Smooth muscle cell of the brain vasculature (primary cell): ENCODE results near the gene MTA1.

Experiments
- DNase-seq: peaks from one replicate; pipeline ENCODE4 v3.0.0-alpha.2; 2012; ENCODE audit warnings: low read depth, low spot score

MTA1 gene

GRCh38 chr14:105476831-105477659 lies 57.4 kb downstream of the MTA1 start:
- DNase-seq: no peak

DNA sequence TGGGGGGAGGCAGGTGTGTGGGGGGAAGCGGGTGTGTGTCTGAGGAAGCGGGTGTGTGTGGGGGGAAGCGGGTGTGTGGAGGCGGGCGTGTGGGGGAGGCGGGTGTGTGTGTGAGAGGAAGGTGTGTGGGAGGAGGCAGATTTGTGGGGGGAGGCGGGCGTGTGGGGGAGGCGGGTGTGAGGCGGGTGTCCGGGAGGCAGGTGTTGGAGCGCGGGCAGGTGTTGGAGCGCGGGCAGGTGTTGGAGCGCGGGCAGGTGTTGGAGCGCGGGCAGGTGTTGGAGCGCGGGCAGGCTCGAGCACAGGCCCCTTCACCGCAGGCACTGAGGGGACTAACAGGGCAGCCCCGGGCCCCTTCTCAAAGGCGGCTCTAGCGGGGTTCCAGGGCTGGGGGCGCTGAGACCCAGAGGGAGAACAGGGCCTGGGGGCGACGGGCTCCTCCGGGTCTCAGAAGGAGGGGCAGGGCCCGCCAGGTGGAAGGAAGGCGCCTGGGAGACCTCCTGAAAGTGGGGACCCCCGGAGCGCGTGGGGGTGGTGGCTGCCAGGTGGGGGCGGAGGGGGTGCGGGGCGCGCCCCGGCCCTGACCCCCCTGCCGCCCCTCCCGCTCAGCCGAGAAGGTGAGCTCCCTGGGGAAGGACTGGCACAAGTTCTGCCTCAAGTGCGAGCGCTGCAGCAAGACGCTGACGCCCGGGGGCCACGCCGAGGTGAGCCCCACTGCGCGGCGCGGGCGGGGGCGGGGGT lies 58.2 kb downstream of the MTA1 start:
- no peak for DNase-seq

DNA sequence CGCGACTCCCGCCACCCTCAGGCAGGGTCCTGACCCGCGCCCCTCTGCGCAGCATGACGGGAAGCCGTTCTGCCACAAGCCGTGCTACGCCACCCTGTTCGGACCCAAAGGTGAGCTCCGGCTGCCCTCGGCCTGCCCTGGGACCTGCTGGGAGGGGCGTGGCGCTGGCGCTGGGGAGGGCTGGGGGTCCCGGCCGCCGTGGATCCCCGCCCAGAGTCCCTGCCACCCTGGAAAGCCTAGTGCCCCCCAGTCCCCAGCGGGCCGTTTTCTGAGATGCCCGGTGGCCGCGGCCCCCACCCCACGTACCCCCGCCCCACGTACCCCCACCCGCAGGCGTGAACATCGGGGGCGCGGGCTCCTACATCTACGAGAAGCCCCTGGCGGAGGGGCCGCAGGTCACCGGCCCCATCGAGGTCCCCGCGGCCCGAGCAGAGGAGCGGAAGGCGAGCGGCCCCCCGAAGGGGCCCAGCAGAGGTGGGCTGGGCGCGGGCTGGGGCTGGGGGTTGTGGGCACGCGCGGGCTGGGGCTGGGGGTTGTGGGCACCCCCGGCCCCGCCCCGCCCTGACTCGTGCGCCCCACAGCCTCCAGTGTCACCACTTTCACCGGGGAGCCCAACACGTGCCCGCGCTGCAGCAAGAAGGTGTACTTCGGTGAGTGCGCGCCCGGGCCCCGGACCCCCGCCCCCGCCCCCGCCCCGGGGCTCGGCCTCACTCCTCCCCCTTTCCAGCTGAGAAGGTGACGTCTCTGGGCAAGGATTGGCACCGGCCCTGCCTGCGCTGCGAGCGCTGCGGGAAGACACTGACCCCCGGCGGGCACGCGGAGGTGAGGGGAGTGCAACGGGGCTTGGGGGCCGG lies 59.0 kb downstream of the MTA1 start:
- DNase-seq: no peak

- DNase-seq: no peak
These were observed 60.0 kb downstream of the MTA1 start for GRCh38 chr14:105479431-105480158.

DNA sequence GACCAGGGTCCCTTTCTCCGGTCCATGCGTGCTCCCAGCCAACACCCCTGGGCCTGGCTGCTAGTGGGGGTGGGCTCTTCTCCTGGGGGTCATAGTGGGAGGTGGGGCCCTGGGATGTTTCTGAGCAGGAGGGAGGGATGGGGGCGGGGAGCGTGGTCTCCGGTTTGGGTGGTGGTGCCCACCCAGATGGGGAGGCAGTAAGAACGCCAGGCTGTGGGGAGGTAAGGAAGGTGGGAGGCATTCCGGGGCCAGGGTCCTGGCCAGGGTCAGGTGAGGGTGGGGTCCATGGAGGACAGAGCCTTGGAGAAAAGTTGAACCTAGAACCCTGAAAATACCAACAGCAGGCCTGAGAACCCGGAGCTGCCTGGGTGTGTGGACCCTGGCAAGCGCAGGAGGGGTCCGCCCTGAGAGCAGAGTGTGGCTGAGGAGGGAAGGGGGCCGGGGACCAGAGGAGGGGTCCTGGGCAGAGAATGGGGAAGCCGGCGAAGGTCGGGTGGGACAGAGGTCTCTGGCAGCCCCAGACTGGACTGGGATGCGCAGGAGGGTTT lies 60.6 kb downstream of the MTA1 start:
- DNase-seq: no peak

DNA sequence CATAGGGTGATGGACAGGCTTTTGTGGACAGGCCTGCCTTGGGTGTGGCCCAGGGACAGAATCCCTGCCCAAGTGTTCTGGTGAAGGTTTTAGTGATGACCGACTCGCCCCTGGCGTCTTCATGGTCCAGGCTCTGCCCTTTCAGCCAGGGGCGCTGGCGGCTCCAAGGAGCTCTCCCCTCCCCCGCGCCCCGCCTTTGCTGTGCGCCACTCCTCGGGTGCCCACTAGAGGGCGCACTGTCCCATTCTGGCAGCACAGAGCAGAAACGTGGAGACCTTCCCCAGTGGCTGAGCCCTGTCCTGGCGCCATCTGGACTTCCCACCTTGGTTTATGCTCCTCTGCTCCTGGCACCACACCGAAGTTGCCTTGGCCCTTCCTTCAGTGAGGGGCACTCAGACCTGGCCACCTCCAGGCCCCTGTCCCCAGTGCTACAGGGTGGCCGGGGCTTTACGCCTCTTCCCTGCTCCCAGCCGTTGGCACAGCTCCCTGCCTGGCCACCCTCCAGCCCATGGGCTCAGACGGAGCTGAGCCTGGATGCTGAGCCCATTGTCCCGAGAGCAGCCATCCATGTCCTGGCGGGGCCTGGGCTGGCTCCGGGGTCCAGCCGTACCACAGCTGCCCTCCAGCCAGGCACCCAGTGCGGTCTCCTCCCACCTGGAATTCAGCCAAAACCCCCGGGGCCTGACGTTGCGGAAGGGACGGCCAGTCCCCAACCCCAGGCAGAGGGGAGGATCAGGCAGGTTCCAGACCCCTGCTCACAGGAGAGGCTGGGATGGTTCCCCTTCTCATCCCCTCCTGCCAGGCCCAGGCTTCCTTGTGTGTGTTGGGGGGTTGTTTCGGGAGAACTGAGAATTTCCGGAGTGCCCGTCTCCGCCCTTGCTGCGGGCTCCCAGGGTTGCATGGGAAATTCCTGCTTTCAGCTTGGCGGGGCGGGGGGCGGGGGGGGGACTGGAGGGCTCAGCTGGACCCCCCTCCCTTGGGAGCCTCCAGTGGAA lies 61.5 kb downstream of the MTA1 start:
- DNase-seq: no peak

DNA sequence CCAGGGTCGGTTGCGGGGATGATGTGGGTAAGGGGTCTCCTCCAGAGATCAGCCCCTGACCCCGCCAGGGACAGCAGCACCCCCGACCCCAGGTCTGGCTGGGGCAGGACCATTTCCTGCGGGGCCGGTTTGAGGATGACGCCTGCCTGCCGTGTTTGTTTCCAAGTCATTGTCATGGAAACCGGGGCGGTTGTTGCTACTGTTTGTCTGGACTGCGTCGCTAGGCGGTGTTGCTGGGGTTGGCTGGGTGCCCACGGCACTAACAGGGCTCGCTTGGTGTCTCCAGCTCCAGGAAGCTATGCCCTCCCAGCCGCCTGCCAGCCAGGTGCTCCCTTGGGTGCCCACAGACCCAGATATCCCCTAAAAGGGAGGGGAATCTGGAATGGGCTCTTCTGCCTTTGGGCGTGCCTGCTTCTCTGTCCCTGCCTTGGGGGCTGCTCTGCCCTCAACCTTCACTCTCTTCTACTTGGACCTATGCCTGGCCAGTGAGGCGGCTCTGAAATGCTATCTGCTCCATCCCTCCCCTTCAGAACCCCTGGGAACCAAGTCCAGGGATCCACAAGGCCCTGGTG lies 62.3 kb downstream of the MTA1 start:
- DNase-seq: peak; percentile 77

GRCh38 chr14:105482486-105483110 lies 63.0 kb downstream of the MTA1 start:
- DNase-seq: no peak

GRCh38 chr14:105483300-105484068 lies 63.9 kb downstream of the MTA1 start:
- no peak for DNase-seq

DNA sequence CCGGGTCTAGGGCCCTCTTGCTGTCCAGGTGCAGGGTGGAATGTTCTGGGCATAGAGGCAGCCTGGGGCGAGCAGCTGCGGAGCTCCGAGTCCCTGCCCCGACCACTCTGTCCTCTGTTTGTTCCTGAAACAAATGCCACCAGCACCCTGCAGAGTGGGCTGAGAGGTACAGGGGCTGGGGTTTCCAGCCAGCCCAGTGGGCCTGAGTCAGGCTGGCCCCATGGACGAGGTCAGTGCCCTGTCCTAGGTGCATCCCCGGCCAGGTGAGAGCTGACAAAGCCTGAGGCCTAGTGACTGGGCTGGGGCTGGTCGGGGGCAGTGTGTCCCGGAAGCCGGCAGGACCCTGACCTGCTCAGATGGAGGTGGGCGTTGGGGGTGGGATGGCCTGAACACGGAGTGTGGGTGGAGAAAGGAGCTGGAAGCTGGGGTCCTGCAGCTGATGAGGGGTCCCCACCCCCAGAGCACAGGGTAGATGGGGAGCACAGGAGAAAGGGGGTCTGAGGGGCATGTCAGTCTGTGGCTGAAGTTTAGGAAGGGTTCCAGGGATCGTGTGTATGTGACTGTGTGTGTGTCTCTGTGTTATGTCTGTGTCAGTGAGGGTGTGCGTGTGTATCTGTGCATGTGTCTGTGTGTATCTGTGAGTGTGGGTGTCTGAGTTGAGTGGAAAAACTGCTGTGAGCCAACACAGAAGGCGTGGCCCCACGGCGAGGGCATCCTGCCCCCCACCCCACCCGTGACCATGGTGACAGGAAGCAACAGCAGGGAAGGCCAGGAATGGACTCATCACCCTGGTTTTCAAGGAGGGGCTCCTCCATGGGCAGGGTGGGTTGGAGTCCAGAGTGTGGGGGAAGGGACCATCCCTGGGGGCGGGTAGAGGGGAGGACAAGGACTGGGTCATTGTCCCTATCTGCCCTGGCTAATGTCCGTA lies 64.7 kb downstream of the MTA1 start:
- DNase-seq: no peak

DNA sequence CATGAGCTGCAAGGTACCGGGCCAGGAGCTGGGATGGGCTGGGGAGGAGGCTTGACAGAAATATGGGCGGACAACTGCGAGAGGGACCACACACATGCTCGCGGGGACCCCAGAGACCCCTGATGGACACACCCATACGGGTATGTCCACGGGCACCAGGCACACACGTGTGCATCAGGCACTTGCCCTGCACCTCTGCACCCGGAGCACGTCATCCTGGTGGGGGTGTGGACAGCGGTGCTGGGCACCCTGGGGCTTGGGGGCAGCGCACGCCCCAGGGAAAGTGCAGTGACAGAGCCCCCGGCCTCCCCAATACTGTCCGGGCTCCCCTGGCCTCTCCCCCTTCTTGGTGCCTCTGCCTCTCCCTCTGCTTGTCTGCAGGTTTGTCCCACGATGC lies 65.4 kb downstream of the MTA1 start:
- DNase-seq: no peak

DNA sequence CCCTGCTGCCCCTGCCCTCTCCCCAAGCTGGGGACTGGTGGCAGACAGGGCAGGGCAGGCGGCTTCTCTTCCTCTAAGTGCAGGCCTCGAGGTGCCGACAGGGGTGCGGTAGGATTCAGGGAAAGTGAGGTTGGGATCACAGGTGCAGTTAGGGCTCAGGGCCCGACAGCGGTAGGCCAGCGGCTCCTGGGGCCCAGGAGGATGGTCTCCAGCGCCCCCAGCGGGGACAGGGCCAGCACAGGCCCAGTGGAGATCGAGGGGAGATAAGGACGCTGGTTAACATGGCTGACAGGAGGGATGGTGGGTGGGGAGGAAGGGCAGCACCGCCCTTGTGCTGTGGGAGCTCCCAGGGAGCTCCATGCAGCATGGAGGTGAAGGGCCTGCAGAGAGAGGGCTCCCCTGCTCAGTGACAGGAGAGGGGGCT lies 66.1 kb downstream of the MTA1 start:
- no peak for DNase-seq

- DNase-seq: no peak
These were observed 66.7 kb downstream of the MTA1 start, which contains the start of gene CRIP1 for GRCh38 chr14:105486163-105486973. TSS of gene CRIP1 (plus strand) at chr14:105486886. CDS start at chr14:105487260, 374 bp downstream.

DNA sequence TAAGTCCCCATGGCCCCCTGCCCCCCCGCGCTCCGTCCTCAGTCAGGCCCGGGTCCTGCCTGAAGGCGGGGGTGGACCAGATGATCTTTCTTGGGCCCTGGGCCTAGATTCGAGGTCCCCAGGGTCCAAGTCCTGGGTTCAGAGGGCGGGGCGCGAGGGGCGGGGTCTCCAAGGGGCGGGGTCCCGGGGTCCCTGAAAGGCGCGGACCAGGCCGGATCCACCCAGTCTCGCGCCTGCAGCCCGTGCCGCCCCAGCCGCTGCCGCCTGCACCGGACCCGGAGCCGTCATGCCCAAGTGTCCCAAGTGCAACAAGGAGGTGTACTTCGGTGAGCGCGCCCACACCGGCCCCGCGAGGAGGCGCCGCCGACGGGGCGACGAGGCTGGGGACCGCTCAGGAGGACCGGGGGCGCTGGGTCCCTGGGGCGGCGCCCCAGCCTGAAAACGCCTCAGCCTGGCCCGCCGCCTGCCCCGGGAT lies 67.4 kb downstream of the MTA1 start:
- no peak for DNase-seq

DNA sequence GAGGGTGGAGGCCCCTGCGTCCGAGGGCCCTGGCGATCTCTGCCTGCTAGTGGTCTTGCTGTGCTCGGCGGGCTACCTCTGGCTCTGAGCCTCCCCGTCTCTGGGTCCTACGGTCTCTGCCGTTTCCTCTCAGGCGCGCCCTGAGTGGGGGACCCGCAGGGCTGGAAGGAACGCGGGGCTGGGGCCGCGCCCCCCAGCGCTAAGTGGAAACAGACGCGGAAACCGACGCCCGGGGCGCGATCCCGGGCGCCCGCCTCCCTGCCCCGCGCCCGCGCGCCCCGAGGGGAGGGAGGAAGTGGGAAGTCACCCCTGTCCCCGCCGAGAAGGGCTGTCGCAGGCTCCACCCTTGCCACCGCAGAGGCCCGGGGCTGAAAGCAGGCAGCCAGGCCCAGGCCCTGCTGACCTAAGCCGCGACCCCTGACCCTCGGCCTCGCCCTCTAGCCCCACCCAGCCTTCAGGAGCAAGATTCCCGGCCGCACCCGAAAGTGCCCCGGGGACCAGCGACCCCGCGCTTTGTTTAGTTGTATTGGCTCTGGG lies 67.9 kb downstream of the MTA1 start:
- DNase-seq: no peak
